DOHH2 (cell line): ENCODE data around the gene HOXC11.

Source experiments
- H3F3A ChIP-seq: fragments of 200-600 bp; sonication (generic), shearing (Covaris generic); 2 replicates; pipeline ENCODE4 v1.6.0; 2016; ENCODE audit warnings: antibody characterized with exemption, mild to moderate bottlenecking; ENCODE audit not compliant: control insufficient read depth, insufficient read depth
- H3K27ac ChIP-seq: fragments of 200-600 bp; sonication (generic); 2 replicates; pipeline ENCODE4 v1.5.1; 2014; ENCODE audit warnings: low read depth, mild to moderate bottlenecking, low read length, moderate library complexity
- H3K27me3 ChIP-seq: fragments of 200-600 bp; sonication (generic); 2 replicates; pipeline ENCODE4 v1.6.1; 2014; ENCODE audit warnings: mild to moderate bottlenecking, low read length, mixed read lengths; ENCODE audit not compliant: control insufficient read depth
- H3K36me3 ChIP-seq: fragments of 200-600 bp; sonication (generic); 2 replicates; pipeline ENCODE4 v1.6.1; 2014; ENCODE audit warnings: mild to moderate bottlenecking, low read length, moderate library complexity, mixed read lengths; ENCODE audit not compliant: control insufficient read depth
- H3K4me1 ChIP-seq: fragments of 200-600 bp; sonication (generic); 2 replicates; pipeline ENCODE4 v1.6.1; 2014; ENCODE audit warnings: mild to moderate bottlenecking, low read length, mixed read lengths; ENCODE audit not compliant: control insufficient read depth
- H3K4me2 ChIP-seq: fragments of 200-600 bp; sonication (generic); 2 replicates; pipeline ENCODE4 v1.6.0; 2014; ENCODE audit warnings: mild to moderate bottlenecking, low read length, moderate library complexity
- H3K4me3 ChIP-seq: fragments of 200-600 bp; sonication (generic); 2 replicates; pipeline ENCODE4 v1.5.1; 2014; ENCODE audit warnings: mild to moderate bottlenecking, low read length, mixed read lengths
- H3K79me2 ChIP-seq: fragments of 200-600 bp; sonication (generic); 2 replicates; pipeline ENCODE4 v1.6.1; 2014; ENCODE audit warnings: mild to moderate bottlenecking, low read length, mixed read lengths; ENCODE audit not compliant: control insufficient read depth
- H3K9me2 ChIP-seq: fragments of 200-600 bp; sonication (generic); replicated peaks from 2 replicates; pipeline ENCODE4 v1.6.1; 2014; ENCODE audit warnings: mild to moderate bottlenecking, low read length, mixed read lengths; ENCODE audit not compliant: control insufficient read depth
- H3K9me3 ChIP-seq: fragments of 200-600 bp; sonication (generic); 2 replicates; pipeline ENCODE4 v1.6.1; 2014; ENCODE audit warnings: antibody characterized with exemption, low read length, mixed read lengths; ENCODE audit not compliant: control insufficient read depth, insufficient read depth
- H4K20me1 ChIP-seq: fragments of 200-600 bp; sonication (generic); 2 replicates; pipeline ENCODE4 v1.6.0; 2014; ENCODE audit warnings: low read depth, mild to moderate bottlenecking, antibody characterized with exemption, low read length, moderate library complexity; ENCODE audit not compliant: control insufficient read depth, insufficient read depth
- CTCF ChIP-seq: fragments of 200-600 bp; sonication (generic); IDR thresholded peaks from one replicate; pipeline ENCODE4 v1.5.1; 2014; ENCODE audit warnings: antibody characterized with exemption, mild to moderate bottlenecking, low read depth, low read length; ENCODE audit not compliant: poor library complexity, severe bottlenecking
- EZH2phosphoT487 ChIP-seq: fragments of 200-600 bp; sonication (generic); IDR thresholded peaks from 2 replicates; pipeline ENCODE4 v1.6.1; 2017; ENCODE audit warnings: borderline replicate concordance, mild to moderate bottlenecking, antibody characterized with exemption, low read length, moderate library complexity, mixed read lengths

Gene HOXC11

GRCh38 chr12:54004841-54005530 lies 32.1 kb downstream of the HOXC11 start:
- no peaks in the 10 kb centered on the region for H3K9me2 ChIP-seq
- peaks cover 20% of the 10 kb centered on the region for H3K4me1 ChIP-seq
- H3K4me3 ChIP-seq: peak overlapping the region; percentile 61
- H3K9me3 ChIP-seq: no peaks in the 10 kb centered on the region
- no peaks in the 10 kb centered on the region for H3F3A ChIP-seq
- no peaks in the 10 kb centered on the region for H3K79me2 ChIP-seq
- TF ChIP-seq EZH2phosphoT487: no peak
- no peak for TF ChIP-seq CTCF
- H3K27ac ChIP-seq: no peak overlapping the region
- peak overlapping the region; percentile 78 for H3K4me2 ChIP-seq
- H4K20me1 ChIP-seq: no peaks in the 10 kb centered on the region
- H3K36me3 ChIP-seq: no peaks in the 10 kb centered on the region
- peaks cover 80% of the 10 kb centered on the region for H3K27me3 ChIP-seq

- H3K36me3 ChIP-seq: no peaks in the 10 kb centered on the region
- no peaks in the 10 kb centered on the region for H4K20me1 ChIP-seq
- no peak overlapping the region for H3K27ac ChIP-seq
- H3K4me2 ChIP-seq: peak overlapping the region; percentile 78
- no peaks in the 10 kb centered on the region for H3K9me2 ChIP-seq
- TF ChIP-seq CTCF: no peak
- TF ChIP-seq EZH2phosphoT487: peak; percentile 95; the same call in 1 of the 2 replicates
- no peaks in the 10 kb centered on the region for H3K9me3 ChIP-seq
- peaks cover 85% of the 10 kb centered on the region for H3K27me3 ChIP-seq
- H3F3A ChIP-seq: no peaks in the 10 kb centered on the region
- peak overlapping the region; percentile 61 for H3K4me3 ChIP-seq
- no peaks in the 10 kb centered on the region for H3K79me2 ChIP-seq
- peaks cover 20% of the 10 kb centered on the region for H3K4me1 ChIP-seq
Observed at GRCh38 chr12:54005531-54005852, 32.6 kb downstream of the HOXC11 start.

GRCh38 chr12:54005853-54006558 lies 33.1 kb downstream of the HOXC11 start:
- Histone ChIP-seq H3F3A (no peaks in the 10 kb centered on the region), H3K27ac (no peak overlapping the region), H4K20me1 (no peaks in the 10 kb centered on the region), H3K4me2 (peak overlapping the region; percentile 78), H3K79me2 (no peaks in the 10 kb centered on the region), H3K4me1 (peaks cover 22% of the 10 kb centered on the region), H3K27me3 (peaks cover 90% of the 10 kb centered on the region), H3K36me3 (no peaks in the 10 kb centered on the region), H3K9me3 (no peaks in the 10 kb centered on the region), H3K9me2 (no peaks in the 10 kb centered on the region), H3K4me3 (peak overlapping the region; percentile 61)
- TF ChIP-seq CTCF (peak; percentile 96), EZH2phosphoT487 (0 out of 2 replicates have a peak, but pooled peaks have one; percentile 43)
